GM21360 (cell line): ENCODE data around the gene TMPRSS9.
"Not testable (repeated sequence)": the region's sequence is repeated elsewhere in the genome, so short reads cannot be mapped to it uniquely, and the experiment has no call there.

Experiments used
- ATAC-seq: cut with Tn5 transposase; IDR thresholded peaks from one replicate; pipeline ENCODE4 v1.9.1; 2021; ENCODE audit warnings: mild to moderate bottlenecking, moderate library complexity; ENCODE audit not compliant: unreplicated experiment

The TMPRSS9 gene

GRCh38 chr19:2416321-2417097 lies 56.4 kb downstream of the TMPRSS9 start:
- ATAC-seq, result no peak

- not testable (repeated sequence) for ATAC-seq
Observed at GRCh38 chr19:2417436-2417835, 57.4 kb downstream of the TMPRSS9 start.

- ATAC-seq, result no peak
Observed at GRCh38 chr19:2417881-2418406, 57.9 kb downstream of the TMPRSS9 start.

GRCh38 chr19:2419754-2420153 lies 59.7 kb downstream of the TMPRSS9 start:
- no peak for ATAC-seq

- no peak for ATAC-seq
Observed at GRCh38 chr19:2420490-2420889, 60.4 kb downstream of the TMPRSS9 start.

- ATAC-seq, result no peak
Observed at GRCh38 chr19:2421581-2422306, 61.7 kb downstream of the TMPRSS9 start.

- no peak for ATAC-seq
Observed at GRCh38 chr19:2423071-2423914, 63.2 kb downstream of the TMPRSS9 start.

- ATAC-seq, result no peak
Observed at GRCh38 chr19:2423915-2424685, 64.0 kb downstream of the TMPRSS9 start.

GRCh38 chr19:2424686-2425621 lies 64.9 kb downstream of the TMPRSS9 start:
- no peak for ATAC-seq

GRCh38 chr19:2425622-2426581 lies 65.8 kb downstream of the TMPRSS9 start:
- no peak for ATAC-seq

- peak; percentile 15 for ATAC-seq
Observed at GRCh38 chr19:2426611-2427428, 66.8 kb downstream of the TMPRSS9 start.

- ATAC-seq, result peak; percentile 71
Observed at GRCh38 chr19:2427429-2428320, 67.6 kb downstream of the TMPRSS9 start, which contains the start of gene TIMM13. TSS of gene TIMM13 (minus strand) at chr19:2427586. CDS start at chr19:2427533, 53 bp downstream.

GRCh38 chr19:2428321-2428690 lies 68.2 kb downstream of the TMPRSS9 start:
- ATAC-seq, result no peak

- ATAC-seq, result no peak
Observed at GRCh38 chr19:2428756-2429711, 69.0 kb downstream of the TMPRSS9 start.

GRCh38 chr19:2429917-2430535 lies 70.0 kb downstream of the TMPRSS9 start:
- no peak for ATAC-seq
